ENCODE data around the gene SH3BP4. TPM values are rescaled to one million over a fixed set of nuclear protein-coding genes. Genes with fewer than 3 reads are reported as not detected.

Gene SH3BP4
- total and polyA plus RNA-seq, 8 donors, result 24.1 to 35.0 (median 28.6) TPM

DNA sequence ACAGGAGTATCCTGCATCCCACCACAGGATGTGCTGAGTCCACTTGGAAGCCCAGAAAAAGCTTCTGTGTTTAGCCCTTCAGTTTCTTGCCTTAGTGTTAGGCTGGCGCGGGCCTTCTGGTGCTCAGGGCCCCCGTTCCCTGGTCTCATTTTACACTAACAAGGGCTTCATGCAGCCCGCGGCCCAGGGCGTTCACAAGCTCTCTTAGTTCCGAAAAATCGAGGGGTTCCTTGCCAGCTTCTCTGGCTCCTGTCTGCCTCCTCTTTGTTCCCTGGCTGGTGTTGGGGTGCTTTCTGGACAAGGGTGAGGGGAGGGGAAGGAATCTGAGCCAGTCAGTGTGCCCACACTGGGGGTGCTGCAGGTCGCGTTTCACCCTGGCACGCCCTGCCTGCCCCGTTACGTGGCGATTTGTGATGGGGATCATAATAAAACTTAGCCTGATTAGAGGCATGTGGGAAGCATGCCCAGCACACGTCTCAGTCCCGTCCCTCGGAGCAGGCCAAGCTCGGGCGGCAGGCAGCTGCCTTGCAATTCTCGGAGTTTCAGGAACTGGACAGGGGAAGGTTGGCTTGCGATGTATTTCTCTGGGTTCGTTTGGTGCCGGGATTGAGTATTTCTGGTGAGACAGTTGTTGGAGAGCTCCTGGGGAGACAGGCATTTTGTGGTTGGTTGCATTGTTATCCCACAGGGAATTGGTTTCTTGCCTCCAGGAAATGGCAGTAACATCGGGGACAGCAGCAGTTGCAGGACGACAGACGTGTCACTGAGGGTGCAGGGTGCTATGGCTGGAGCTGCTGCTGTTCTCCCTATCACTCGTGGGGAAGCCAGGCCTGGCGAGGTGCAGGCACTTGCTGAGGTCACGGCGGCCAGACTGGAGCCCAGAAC is 22.9 kb downstream of the SH3BP4 start:
- intact Hi-C loops (cut with DNase I), result no loop called here
- Histone ChIP-seq H3K36me3 (no peaks in the 10 kb centered on the region), H3K27me3 (no peaks in the 10 kb centered on the region), H3K9me3 (no peaks in the 10 kb centered on the region), H3K4me3 (no peak overlapping the region), H3K4me1 (peaks cover 18 to 23% of the 10 kb centered on the region in 2 donors), H3K27ac (no peak overlapping the region)
- TF ChIP-seq, protein P1, sequence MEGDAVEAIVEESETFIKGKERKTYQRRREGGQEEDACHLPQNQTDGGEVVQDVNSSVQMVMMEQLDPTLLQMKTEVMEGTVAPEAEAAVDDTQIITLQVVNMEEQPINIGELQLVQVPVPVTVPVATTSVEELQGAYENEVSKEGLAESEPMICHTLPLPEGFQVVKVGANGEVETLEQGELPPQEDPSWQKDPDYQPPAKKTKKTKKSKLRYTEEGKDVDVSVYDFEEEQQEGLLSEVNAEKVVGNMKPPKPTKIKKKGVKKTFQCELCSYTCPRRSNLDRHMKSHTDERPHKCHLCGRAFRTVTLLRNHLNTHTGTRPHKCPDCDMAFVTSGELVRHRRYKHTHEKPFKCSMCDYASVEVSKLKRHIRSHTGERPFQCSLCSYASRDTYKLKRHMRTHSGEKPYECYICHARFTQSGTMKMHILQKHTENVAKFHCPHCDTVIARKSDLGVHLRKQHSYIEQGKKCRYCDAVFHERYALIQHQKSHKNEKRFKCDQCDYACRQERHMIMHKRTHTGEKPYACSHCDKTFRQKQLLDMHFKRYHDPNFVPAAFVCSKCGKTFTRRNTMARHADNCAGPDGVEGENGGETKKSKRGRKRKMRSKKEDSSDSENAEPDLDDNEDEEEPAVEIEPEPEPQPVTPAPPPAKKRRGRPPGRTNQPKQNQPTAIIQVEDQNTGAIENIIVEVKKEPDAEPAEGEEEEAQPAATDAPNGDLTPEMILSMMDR (IDR thresholded peaks at IDR 0.05), result no peak
- ATAC-seq, result no peak
- DNase-seq, result peak in 1 of 4 donors; percentile 52

DNA sequence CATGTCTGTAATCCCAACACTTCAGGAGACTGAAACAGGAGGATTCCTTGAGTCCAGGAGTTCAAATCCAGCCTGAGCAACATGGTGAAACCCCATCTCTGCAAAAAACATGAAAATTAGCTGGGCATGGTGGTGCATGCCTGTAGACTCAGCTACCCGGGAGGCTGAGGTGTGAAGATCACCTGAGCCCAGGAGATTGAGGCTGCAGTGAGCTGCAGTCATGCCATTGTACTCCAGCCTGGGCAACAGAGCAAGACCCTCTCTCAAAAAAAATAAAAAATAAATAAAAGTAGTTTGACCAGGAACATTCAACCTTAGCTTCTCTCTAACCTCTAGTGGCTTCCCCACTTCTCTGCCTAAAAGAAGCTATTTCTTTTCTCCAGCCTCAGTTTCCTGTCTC is 23.8 kb downstream of the SH3BP4 start:
- TF ChIP-seq, protein P1 (IDR thresholded peaks at IDR 0.05), result no peak
- peaks cover 24 to 28% of the 10 kb centered on the region in 2 donors for H3K4me1 ChIP-seq
- H3K27ac ChIP-seq, result no peak overlapping the region
- ATAC-seq (no peak), DNase-seq (no peak)
- H3K27me3 ChIP-seq, result no peaks in the 10 kb centered on the region
- intact Hi-C loops (cut with DNase I), result no loop called here
- H3K4me3 ChIP-seq, result no peak overlapping the region
- H3K36me3 ChIP-seq, result no peaks in the 10 kb centered on the region
- no peaks in the 10 kb centered on the region for H3K9me3 ChIP-seq

DNA sequence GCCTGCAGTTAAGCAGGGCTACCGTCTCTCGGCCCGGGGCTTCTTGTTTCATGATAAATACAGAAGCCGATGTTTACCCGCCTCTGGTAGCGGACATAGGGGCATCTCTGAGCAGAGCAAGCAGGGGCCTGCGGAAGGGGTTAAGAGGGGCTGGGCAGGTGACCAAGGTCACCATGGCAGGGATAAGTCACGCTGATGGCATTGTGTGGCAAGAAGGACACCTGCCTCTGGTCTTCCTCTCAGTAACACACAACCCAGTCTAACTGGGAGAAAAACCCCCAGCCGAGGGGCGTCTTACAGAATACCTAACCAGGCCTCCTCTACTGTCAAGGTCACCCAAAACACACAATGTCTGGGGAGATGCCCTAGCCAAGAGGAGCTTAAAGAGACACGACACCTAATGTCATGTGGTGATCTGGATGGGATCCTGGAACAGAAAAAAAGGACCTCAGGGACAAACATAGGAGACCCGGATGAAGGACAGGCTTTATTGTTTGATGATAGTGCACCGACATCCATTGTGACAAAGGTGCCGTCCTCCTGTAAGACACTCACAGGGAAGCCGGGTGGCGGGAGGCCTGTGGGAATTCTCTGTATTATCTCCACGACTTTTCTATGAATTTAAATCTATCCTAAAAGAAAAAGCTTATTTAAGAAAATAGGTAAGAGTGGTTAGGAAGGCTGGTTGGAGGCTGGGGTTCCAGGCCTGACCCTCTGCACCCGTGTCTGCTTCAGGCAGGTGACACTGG is 24.8 kb downstream of the SH3BP4 start:
- H3K27me3 ChIP-seq, result no peaks in the 10 kb centered on the region
- H3K4me1 ChIP-seq, result peaks cover 32 to 33% of the 10 kb centered on the region in 2 donors
- H3K27ac ChIP-seq, result no peak overlapping the region
- H3K4me3 ChIP-seq, result no peak overlapping the region
- DNase-seq (no peak), ATAC-seq (no peak)
- no peaks in the 10 kb centered on the region for H3K9me3 ChIP-seq
- TF ChIP-seq, protein P1 (IDR thresholded peaks at IDR 0.05), result no peak
- intact Hi-C loops (cut with DNase I), result no loop called here
- no peaks in the 10 kb centered on the region for H3K36me3 ChIP-seq

DNA sequence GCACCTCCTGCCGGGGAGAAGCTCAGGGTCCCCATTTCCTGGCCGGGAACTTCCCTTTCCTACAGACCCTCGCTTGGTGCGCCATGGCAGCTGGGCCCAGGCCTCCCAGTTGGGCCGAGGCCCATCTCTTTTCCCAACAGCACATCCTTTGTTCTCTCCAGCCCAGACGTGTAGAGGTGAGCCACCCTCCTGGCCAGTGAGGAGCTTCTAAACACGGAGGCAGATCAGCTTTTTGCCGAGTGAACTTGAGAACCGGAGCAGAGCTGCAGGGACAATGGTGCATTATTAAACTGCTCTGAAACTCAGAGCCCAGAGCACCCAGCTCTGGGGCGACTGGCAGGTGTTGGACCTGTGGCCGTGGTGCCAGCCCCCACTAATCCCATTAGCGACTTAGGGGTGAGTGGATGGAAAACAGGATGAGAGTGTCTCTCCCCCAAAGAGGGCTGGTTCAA is 25.4 kb downstream of the SH3BP4 start:
- Histone ChIP-seq H3K9me3 (no peaks in the 10 kb centered on the region), H3K4me3 (no peak overlapping the region), H3K4me1 (peaks cover 38 to 39% of the 10 kb centered on the region in 2 donors), H3K36me3 (no peaks in the 10 kb centered on the region), H3K27ac (no peak overlapping the region), H3K27me3 (no peaks in the 10 kb centered on the region)
- DNase-seq (no peak), ATAC-seq (no peak)
- intact Hi-C loops (cut with DNase I), result no loop called here
- TF ChIP-seq, protein P1 (IDR thresholded peaks at IDR 0.05), result no peak
